ENCODE data around the gene ZFYVE26.

Gene ZFYVE26

DNA sequence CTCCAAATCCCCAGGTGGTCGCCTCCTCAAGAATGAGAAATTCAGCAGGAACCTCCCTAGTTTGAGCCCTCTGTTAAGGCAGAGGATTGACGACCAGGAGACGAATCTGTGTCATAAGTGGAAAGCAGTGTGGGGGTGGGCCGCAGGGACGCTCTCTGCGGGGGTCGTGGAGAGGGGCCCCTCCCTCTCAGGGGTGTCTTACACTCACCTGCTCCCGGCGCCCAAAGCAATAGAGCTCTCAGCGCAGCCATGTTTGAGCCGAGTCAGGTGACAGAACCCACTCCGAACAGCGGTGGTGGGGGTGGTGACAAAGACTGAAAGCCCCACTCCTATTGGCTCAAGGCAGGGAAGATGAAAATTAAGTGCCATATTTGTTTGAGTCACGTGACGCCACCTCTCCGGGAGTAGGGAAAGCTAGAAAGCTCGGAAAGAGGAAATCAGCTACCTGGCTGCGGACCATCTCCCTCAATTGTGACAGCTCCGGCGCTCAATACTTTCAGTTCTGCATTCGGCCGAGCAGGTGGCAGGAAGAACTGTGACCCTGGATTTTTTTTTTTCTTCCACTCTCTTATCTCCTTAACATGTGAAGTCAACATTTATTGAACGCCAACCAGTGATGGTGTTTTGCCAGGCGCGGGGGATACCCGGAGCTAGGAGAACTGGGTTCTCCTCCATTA is at the start of gene ZFYVE26:
ZFYVE26 (minus strand) TSS at position 265 of the 677 bp plus-strand sequence. CDS start 627 bp downstream, outside the sequence.
- ATAC-seq (replicated peaks; ENCODE audit: extremely low read depth, poor library complexity, severe bottlenecking) (peak; percentile 94), DNase-seq (ENCODE audit: low spot score in 2 of 2) (peak; percentile 66 to 78)
- H3K4me3 Mint-ChIP-seq = peak within 1 kb of the TSS; percentile 98
- peak within 1 kb of the TSS; percentile 92 for H3K27ac Mint-ChIP-seq (ENCODE audit: low read depth)
- no peaks in the 10 kb centered on the region for H3K9me3 Mint-ChIP-seq
- peaks cover 36% of the 10 kb centered on the region for H3K4me1 Mint-ChIP-seq
- H3K27me3 Mint-ChIP-seq = no peaks in the 10 kb centered on the region
- peaks cover 26% of the 10 kb centered on the region for H3K36me3 Mint-ChIP-seq (ENCODE audit: insufficient read depth)

DNA sequence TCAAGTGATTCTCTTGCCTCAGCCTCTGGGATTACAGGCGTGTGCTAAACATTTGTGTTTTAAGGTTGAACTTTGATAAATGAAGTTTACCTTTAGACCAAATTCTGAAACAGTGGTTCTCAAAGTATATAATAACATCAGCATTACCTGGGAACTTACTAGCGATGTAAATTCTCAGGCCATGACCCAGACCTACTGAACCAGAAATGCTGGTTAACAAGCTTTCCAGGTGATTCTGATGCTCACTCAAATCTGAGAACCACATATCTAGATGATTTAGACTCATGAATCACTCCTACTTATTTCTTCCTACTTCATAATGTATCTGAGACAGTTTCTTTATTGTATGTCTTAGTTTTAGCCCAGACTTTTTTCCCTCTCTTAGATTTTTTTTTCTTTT is 46.8 kb upstream of the ZFYVE26 start:
- peaks cover 33% of the 10 kb centered on the region for H3K4me1 Mint-ChIP-seq
- peak overlapping the region; percentile 30 for H3K27ac Mint-ChIP-seq (ENCODE audit: low read depth)
- peaks cover 6% of the 10 kb centered on the region for H3K9me3 Mint-ChIP-seq
- no peaks in the 10 kb centered on the region for H3K27me3 Mint-ChIP-seq
- DNase-seq (ENCODE audit: low spot score in 2 of 2) (no peak), ATAC-seq (replicated peaks; ENCODE audit: extremely low read depth, poor library complexity, severe bottlenecking) (no peak)
- no peaks in the 10 kb centered on the region for H3K36me3 Mint-ChIP-seq (ENCODE audit: insufficient read depth)
- no peak overlapping the region for H3K4me3 Mint-ChIP-seq

DNA sequence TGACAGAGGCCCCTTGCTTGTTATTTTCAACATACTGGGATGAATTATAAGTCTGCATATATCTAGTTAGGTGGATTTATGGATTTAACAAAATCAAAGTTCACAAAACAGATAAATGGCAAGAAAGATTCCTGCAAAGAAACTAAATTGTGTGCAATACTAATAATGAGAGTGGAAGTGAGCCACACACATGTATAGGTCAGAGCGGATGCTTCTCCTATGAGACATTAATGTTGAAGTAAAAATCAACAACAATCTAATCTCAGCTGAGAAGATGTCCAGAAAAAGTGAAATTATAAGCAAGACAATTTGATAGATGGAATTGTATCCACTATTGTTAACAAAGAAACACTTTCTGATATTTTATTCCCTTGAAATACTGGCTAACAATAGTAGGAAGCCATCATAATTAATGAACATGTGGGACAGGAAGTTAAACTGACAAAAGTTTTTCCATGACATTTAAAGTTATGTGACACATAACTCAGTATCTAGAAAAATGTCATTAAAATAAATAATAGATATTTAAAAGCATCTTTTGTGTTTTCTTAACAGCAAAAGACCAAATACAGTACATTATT is 42.9 kb upstream of the ZFYVE26 start:
- Mint-ChIP-seq H3K4me3 (no peak overlapping the region), H3K4me1 (peaks cover 40% of the 10 kb centered on the region), H3K36me3 (ENCODE audit: insufficient read depth) (no peaks in the 10 kb centered on the region), H3K27me3 (no peaks in the 10 kb centered on the region), H3K9me3 (no peaks in the 10 kb centered on the region), H3K27ac (ENCODE audit: low read depth) (no peak overlapping the region)
- ATAC-seq (replicated peaks; ENCODE audit: extremely low read depth, poor library complexity, severe bottlenecking) (no peak), DNase-seq (ENCODE audit: low spot score in 2 of 2) (no peak)

DNA sequence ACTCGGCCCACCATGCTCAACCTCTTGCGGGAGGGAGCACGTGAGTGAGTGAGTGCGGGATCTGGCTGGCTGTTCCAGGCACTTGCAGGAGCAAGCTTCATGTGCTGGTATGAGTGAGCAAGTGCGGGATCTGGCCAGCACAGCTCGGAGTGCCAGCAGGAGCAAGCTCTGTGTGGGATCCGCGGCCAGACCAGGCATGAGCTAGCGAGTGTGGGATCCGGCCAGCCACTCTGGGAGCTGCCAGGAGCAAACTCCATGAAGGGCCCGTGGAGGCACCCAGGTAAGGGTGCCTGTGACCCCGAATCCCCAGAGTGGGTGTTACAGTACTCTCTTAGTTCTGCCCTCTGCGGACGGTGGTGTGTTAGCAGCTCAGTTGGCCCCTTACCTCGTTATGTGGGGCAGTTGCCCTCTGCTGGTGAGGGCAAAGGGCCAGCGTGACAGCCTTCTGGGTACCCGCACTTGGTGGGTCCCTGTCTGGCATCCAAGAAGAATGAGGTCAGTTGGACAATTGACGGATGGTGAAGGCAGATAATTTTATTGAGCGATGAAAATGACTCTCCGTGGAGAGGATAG is 41.5 kb upstream of the ZFYVE26 start:
- Mint-ChIP-seq H3K27me3 (no peaks in the 10 kb centered on the region), H3K9me3 (no peaks in the 10 kb centered on the region), H3K4me1 (peaks cover 41% of the 10 kb centered on the region), H3K4me3 (no peak overlapping the region), H3K36me3 (ENCODE audit: insufficient read depth) (no peaks in the 10 kb centered on the region), H3K27ac (ENCODE audit: low read depth) (peak overlapping the region; percentile 49)
- DNase-seq (ENCODE audit: low spot score in 2 of 2) (no peak), ATAC-seq (replicated peaks; ENCODE audit: extremely low read depth, poor library complexity, severe bottlenecking) (no peak)

DNA sequence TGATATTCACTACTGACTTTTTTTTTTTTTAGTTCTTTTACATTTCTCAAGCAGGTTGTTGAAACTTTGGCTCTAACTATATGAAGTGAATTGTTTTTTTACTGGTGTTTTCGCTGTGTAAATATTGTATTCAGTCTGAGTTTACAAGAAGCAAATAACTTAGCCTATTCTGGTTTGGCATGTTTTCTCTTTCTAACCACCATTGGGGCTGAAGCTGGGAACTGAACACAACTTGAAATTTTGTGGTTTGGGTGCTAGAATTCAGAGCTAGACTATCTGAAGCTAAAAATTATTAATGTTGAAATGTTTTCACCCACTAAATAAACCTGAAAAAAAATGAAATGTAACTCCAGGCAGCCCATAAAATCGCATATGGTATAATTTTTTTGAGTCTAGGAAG is 40.4 kb upstream of the ZFYVE26 start:
- no peaks in the 10 kb centered on the region for H3K9me3 Mint-ChIP-seq
- H3K4me1 Mint-ChIP-seq = peaks cover 45% of the 10 kb centered on the region
- H3K27ac Mint-ChIP-seq (ENCODE audit: low read depth) = peak overlapping the region; percentile 82
- H3K27me3 Mint-ChIP-seq = no peaks in the 10 kb centered on the region
- peak overlapping the region; percentile 41 for H3K4me3 Mint-ChIP-seq
- ATAC-seq (replicated peaks; ENCODE audit: extremely low read depth, poor library complexity, severe bottlenecking) = peak; percentile 69
- DNase-seq (ENCODE audit: low spot score in 2 of 2) = no peak
- H3K36me3 Mint-ChIP-seq (ENCODE audit: insufficient read depth) = no peaks in the 10 kb centered on the region

DNA sequence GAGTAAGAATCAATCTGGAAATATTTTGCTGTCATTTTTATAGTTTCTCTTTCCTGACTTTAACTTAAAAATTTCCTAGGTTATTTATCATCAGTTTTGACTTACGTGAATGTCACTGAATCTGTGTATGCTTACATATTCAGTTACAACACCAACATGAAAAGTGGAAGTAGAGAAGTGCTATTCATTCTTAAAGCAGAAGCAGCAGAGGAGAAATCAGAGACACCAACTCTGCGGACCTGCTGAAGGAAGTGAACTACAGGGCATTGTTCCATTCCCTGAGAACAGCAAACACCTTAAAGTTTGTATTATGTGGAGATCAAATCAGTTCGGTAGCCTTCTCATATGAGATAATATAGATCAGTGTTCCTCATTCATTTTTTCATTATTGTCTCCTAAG is 37.3 kb upstream of the ZFYVE26 start:
- DNase-seq (ENCODE audit: low spot score in 2 of 2) (no peak), ATAC-seq (replicated peaks; ENCODE audit: extremely low read depth, poor library complexity, severe bottlenecking) (no peak)
- no peaks in the 10 kb centered on the region for H3K27me3 Mint-ChIP-seq
- H3K27ac Mint-ChIP-seq (ENCODE audit: low read depth) = peak overlapping the region; percentile 55
- peaks cover 52% of the 10 kb centered on the region for H3K4me1 Mint-ChIP-seq
- no peak overlapping the region for H3K4me3 Mint-ChIP-seq
- no peaks in the 10 kb centered on the region for H3K9me3 Mint-ChIP-seq
- no peaks in the 10 kb centered on the region for H3K36me3 Mint-ChIP-seq (ENCODE audit: insufficient read depth)

DNA sequence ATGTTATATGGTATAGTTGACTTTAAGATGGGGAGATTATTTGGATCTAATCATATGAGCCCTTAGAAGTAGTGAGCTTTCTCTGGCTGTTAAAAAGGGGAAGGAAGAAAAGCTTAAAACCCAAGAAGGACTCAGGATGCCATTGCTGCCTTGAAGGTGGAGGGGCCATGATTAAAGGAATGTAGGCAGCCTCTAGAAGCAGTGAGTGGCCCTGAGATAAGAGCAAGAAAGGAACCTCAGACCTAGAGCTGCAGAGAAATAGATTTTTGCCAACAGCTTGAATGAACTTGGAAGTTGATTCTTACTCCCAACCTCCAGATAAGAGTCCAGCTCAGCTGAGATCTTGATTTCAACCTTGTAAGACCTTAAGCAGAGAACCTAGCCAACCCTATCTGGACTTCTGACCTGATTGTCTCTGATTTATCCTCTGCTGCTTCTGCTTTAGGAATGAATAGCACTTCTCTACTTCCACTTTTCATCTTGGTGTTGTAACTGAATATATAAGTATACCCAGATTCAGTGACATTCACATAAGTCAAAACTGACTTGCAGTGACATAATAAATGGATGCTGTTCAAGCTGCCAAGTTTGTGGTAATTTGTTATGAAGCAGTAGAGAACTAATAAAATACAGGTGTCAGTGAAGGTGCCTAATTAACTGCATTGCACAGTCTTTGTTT is 36.7 kb upstream of the ZFYVE26 start:
- ATAC-seq (replicated peaks; ENCODE audit: extremely low read depth, poor library complexity, severe bottlenecking) = peak; percentile 49
- H3K27ac Mint-ChIP-seq (ENCODE audit: low read depth) = peak overlapping the region; percentile 55
- H3K4me1 Mint-ChIP-seq = peaks cover 46% of the 10 kb centered on the region
- no peaks in the 10 kb centered on the region for H3K27me3 Mint-ChIP-seq
- H3K4me3 Mint-ChIP-seq = no peak overlapping the region
- H3K9me3 Mint-ChIP-seq = no peaks in the 10 kb centered on the region
- no peak for DNase-seq (ENCODE audit: low spot score in 2 of 2)
- H3K36me3 Mint-ChIP-seq (ENCODE audit: insufficient read depth) = peaks cover 3% of the 10 kb centered on the region

DNA sequence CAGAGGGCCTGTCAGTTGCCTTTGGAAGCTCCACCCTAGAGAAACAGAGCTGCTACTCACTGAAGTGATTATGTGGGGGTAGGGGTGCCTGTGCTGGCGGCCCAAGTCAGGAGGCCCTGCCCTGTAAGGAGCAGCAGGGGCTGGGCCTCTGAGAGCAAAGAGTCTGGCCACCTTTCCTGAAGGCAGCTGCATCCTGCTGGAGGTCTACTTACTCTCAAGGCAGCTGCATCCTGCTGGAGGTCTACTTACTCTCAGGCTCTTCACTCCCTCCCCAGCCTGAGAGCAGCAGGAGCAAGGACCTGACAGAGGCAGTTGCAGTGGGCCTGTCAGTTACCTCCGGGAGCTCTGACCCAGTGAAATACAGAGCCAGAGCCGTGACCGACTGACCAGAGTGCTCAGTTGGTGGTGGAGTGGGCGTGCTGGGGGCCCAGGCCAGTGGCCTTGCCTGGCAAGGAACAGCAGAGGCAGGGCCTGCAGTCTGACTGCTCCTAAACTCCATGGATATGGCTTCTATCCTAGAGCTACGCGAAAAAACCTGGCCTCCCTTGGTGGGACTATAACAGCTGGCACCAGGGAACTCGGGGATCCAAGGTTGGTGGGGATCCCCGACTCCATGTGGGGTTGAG is 35.5 kb upstream of the ZFYVE26 start:
- ATAC-seq (replicated peaks; ENCODE audit: extremely low read depth, poor library complexity, severe bottlenecking) = no peak
- Mint-ChIP-seq H3K27ac (ENCODE audit: low read depth) (no peak overlapping the region), H3K27me3 (no peaks in the 10 kb centered on the region), H3K4me1 (peaks cover 39% of the 10 kb centered on the region), H3K36me3 (ENCODE audit: insufficient read depth) (peaks cover 4% of the 10 kb centered on the region), H3K4me3 (no peak overlapping the region), H3K9me3 (no peaks in the 10 kb centered on the region)
- DNase-seq (ENCODE audit: low spot score in 2 of 2) = no peak

DNA sequence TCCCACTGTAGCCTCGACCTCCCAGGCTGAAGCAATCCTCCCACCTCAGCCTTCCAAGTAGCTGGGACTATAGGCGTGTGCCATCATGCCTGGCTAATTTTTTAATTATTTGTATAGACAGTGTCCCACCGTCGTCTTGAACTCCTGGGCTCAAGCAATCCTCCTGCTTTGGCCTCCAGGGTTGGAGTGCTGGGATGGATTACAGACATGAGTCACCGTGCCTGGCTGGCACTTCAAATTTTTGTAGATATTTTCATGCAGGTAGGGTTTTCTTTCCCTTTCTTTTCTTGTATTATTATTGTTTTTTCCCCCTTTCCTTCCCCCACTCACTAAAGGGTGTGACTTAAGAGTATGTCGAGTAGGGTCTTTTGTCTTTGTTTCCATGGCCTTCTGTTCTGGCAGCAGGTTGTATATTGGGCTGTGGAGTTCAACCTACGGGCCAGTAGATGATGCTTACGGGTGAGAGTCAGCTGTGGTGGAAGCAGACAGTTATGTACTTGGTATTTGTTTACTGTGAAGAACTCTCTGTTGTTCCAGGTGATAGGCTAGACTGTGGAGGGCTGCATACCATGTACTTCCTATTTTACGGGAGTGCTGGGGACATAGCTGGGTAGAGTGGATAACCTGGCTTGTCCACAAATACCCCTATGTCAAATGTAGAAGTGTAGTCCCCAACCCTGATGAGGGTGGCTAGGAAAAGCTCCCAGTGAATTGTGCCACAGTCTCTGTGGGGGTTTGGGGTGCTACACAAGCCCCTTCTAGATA is 33.9 kb upstream of the ZFYVE26 start:
- Mint-ChIP-seq H3K36me3 (ENCODE audit: insufficient read depth) (peaks cover 4% of the 10 kb centered on the region), H3K27me3 (no peaks in the 10 kb centered on the region), H3K27ac (ENCODE audit: low read depth) (peak overlapping the region; percentile 30), H3K4me1 (peaks cover 33% of the 10 kb centered on the region), H3K9me3 (no peaks in the 10 kb centered on the region), H3K4me3 (no peak overlapping the region)
- DNase-seq (ENCODE audit: low spot score in 2 of 2) (no peak), ATAC-seq (replicated peaks; ENCODE audit: extremely low read depth, poor library complexity, severe bottlenecking) (no peak)

DNA sequence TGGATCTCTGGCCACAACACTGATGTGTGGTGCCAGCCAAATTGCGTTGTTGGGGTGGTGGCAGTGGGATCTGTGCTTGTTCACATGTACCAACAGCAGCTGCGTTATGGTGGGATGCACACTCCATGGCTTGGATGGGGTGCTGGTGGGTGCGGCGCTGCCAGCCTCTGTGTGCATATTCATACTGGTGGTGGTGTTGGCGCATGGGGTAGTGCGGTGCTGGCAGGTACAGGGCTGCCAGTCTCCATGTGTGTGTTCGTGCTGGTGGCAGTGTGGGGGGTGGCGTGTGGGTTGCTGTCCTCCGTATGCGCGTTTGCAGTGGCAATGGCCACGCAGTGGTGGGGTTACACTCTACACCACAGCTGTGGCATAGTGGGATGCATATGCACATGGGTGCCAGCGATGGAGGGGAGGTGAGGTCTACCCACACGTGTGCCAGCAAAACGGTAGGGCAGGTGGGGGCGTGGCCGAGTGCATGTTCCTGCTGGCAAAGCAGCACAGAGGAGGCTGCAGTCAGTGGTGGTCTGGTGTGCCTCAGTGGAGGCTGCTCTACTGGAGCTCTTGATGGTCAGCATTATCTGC is 29.7 kb upstream of the ZFYVE26 start:
- no peaks in the 10 kb centered on the region for H3K27me3 Mint-ChIP-seq
- H3K9me3 Mint-ChIP-seq = no peaks in the 10 kb centered on the region
- H3K27ac Mint-ChIP-seq (ENCODE audit: low read depth) = no peak overlapping the region
- no peak for ATAC-seq (replicated peaks; ENCODE audit: extremely low read depth, poor library complexity, severe bottlenecking)
- H3K4me3 Mint-ChIP-seq = no peak overlapping the region
- peaks cover 45% of the 10 kb centered on the region for H3K4me1 Mint-ChIP-seq
- H3K36me3 Mint-ChIP-seq (ENCODE audit: insufficient read depth) = peaks cover 4% of the 10 kb centered on the region
- no peak for DNase-seq (ENCODE audit: low spot score in 2 of 2)

DNA sequence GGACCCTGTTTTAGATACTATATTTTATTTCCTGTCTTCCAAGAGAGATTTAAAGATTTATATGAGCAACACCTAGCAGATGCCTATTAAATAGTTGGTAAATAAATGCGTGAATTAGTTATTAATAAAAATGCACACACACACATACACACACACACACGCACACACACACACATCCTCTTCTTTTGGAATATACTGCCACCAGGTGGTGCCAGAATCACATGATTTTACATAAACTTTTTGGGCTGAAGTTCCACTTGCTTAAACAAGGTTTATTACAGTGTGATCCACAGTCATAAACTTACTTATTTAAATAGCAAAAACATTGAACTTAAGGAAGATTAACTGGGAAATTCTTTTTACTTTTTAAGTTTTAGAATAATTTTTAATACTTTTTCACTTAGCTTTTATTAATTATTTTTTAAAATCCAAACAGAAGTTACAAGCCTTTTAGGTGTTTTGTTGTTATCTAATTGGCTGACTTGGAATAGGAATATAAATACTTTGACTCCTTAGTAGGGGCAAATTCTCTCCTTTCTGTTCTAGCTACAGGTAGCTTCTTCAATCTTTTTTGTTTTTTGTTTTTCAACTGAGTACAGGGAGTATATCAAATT is 20.7 kb upstream of the ZFYVE26 start:
- no peak overlapping the region for H3K27ac Mint-ChIP-seq (ENCODE audit: low read depth)

More for the DNA sequence above, 20.7 kb upstream of the ZFYVE26 start:
- Mint-ChIP-seq H3K9me3 (no peaks in the 10 kb centered on the region), H3K36me3 (ENCODE audit: insufficient read depth) (peaks cover 12% of the 10 kb centered on the region), H3K4me3 (peak overlapping the region; percentile 26), H3K4me1 (peaks cover 23% of the 10 kb centered on the region), H3K27me3 (no peaks in the 10 kb centered on the region)
- DNase-seq (ENCODE audit: low spot score in 2 of 2) (peak in 1 of 2 donors; percentile 60), ATAC-seq (replicated peaks; ENCODE audit: extremely low read depth, poor library complexity, severe bottlenecking) (no peak)

Measured in central memory CD8-positive, alpha-beta T cell (primary cell).